Stimulated activated naive CD4-positive, alpha-beta T cell (primary cell): ENCODE data around the gene SMAP1.

Experiments
- DNase-seq, 6 experiments: peaks; one replicate each; lab custom pipeline; 2025; lab: John Stamatoyannopoulos, UW

Gene SMAP1

GRCh38 chr6:70684794-70685493, 17.3 kb downstream of the SMAP1 start:
- DNase-seq, result no peak

GRCh38 chr6:70685494-70686180, 18.0 kb downstream of the SMAP1 start:
- DNase-seq, result no peak

GRCh38 chr6:70686548-70687133, 19.0 kb downstream of the SMAP1 start:
- DNase-seq, result peak in 3 of 6 experiments; percentile 9 to 54 (median 42)

GRCh38 chr6:70693887-70694286, 26.2 kb downstream of the SMAP1 start:
- no peak for DNase-seq

- no peak for DNase-seq
These were observed 26.7 kb downstream of the SMAP1 start for GRCh38 chr6:70694371-70694770.

GRCh38 chr6:70700922-70701876, 33.5 kb downstream of the SMAP1 start:
- no peak for DNase-seq

GRCh38 chr6:70705772-70706171, 38.1 kb downstream of the SMAP1 start:
- no peak for DNase-seq

GRCh38 chr6:70706491-70707123, 38.9 kb downstream of the SMAP1 start:
- DNase-seq, result peak in 2 of 6 experiments; percentile 32 to 59

- no peak for DNase-seq
These were observed 40.2 kb downstream of the SMAP1 start for GRCh38 chr6:70707893-70708292.

GRCh38 chr6:70708448-70708847, 40.8 kb downstream of the SMAP1 start:
- no peak for DNase-seq

GRCh38 chr6:70709826-70710225, 42.1 kb downstream of the SMAP1 start:
- no peak for DNase-seq

- no peak for DNase-seq
These were observed 47.1 kb downstream of the SMAP1 start for GRCh38 chr6:70714716-70715257.

- peak in 3 of 6 experiments; percentile 12 to 37 (median 25) for DNase-seq
These were observed 49.5 kb downstream of the SMAP1 start for GRCh38 chr6:70717038-70717801.

GRCh38 chr6:70724524-70724923, 56.8 kb downstream of the SMAP1 start:
- no peak for DNase-seq

- no peak for DNase-seq
These were observed 58.2 kb downstream of the SMAP1 start for GRCh38 chr6:70725817-70726415.

GRCh38 chr6:70734381-70734780, 66.7 kb downstream of the SMAP1 start:
- DNase-seq, result no peak

- no peak for DNase-seq
These were observed 67.3 kb downstream of the SMAP1 start for GRCh38 chr6:70734979-70735378.

GRCh38 chr6:70735513-70735912, 67.8 kb downstream of the SMAP1 start:
- no peak for DNase-seq

- DNase-seq, result no peak
These were observed 70.3 kb downstream of the SMAP1 start for GRCh38 chr6:70738028-70738427.

- DNase-seq, result no peak
These were observed 71.9 kb downstream of the SMAP1 start for GRCh38 chr6:70739534-70739933.
